HEK293 (cell line): ENCODE results near the gene TEF.

Experiments
- FEZF1 ChIP-seq: fragments of 450-650 bp; formaldehyde crosslinking; IDR thresholded peaks from 2 replicates; pipeline ENCODE4 v1.5.1; 2016; ENCODE audit warnings: missing biosample characterization, missing genetic modification characterization
- HOXC10 ChIP-seq: sonication (generic); formaldehyde crosslinking; IDR thresholded peaks from 2 replicates; pipeline ENCODE4 v1.8.1; 2023; ENCODE audit warnings: mild to moderate bottlenecking, missing genetic modification reagents
- KLF9 ChIP-seq: fragments of 450-650 bp; formaldehyde crosslinking; IDR thresholded peaks from 2 replicates; pipeline ENCODE4 v1.5.1; 2016; ENCODE audit warnings: missing biosample characterization, missing genetic modification characterization, low read depth
- PRDM1 ChIP-seq: fragments of 450-650 bp; formaldehyde crosslinking; IDR thresholded peaks from 2 replicates; pipeline ENCODE4; 2016; ENCODE audit warnings: missing biosample characterization, missing genetic modification characterization
- RBAK ChIP-seq: fragments of 450-650 bp; formaldehyde crosslinking; IDR thresholded peaks from 2 replicates; pipeline ENCODE4 v1.5.1; 2016; ENCODE audit warnings: missing biosample characterization, missing genetic modification characterization
- TSHZ1 ChIP-seq: fragments of 450-650 bp; formaldehyde crosslinking; IDR thresholded peaks from 2 replicates; pipeline ENCODE4 v1.5.1; 2016; ENCODE audit warnings: missing biosample characterization, missing genetic modification characterization, borderline replicate concordance
- ZBTB11 ChIP-seq: fragments of 450-650 bp; formaldehyde crosslinking; conservative IDR thresholded peaks from 2 replicates; pipeline ENCODE4 v1.5.1; 2016; ENCODE audit warnings: low read depth, missing biosample characterization, missing genetic modification characterization
- ZBTB20 ChIP-seq: fragments of 450-650 bp; formaldehyde crosslinking; IDR thresholded peaks from 2 replicates; pipeline ENCODE4 v1.5.1; 2016; ENCODE audit warnings: missing biosample characterization, missing genetic modification characterization
- ZBTB21 ChIP-seq: fragments of 450-650 bp; formaldehyde crosslinking; IDR thresholded peaks from 2 replicates; pipeline ENCODE4 v1.5.1; 2017; ENCODE audit warnings: missing biosample characterization, missing genetic modification characterization
- ZEB2 ChIP-seq: fragments of 450-650 bp; formaldehyde crosslinking; IDR thresholded peaks from 2 replicates; pipeline ENCODE4 v1.5.1; 2016; ENCODE audit warnings: missing biosample characterization, missing genetic modification characterization
- ZFP69B ChIP-seq: fragments of 450-650 bp; formaldehyde crosslinking; IDR thresholded peaks from 2 replicates; pipeline ENCODE4 v1.5.1; 2016; ENCODE audit warnings: missing biosample characterization, missing genetic modification characterization
- ZNF10 ChIP-seq: fragments of 450-650 bp; formaldehyde crosslinking; IDR thresholded peaks from 2 replicates; pipeline ENCODE4 v1.5.1; 2017; ENCODE audit warnings: missing biosample characterization, missing genetic modification characterization
- ZNF155 ChIP-seq: fragments of 450-650 bp; formaldehyde crosslinking; IDR thresholded peaks from 2 replicates; pipeline ENCODE4 v1.5.1; 2016; ENCODE audit warnings: missing biosample characterization, missing genetic modification characterization
- ZNF302 ChIP-seq: fragments of 450-650 bp; formaldehyde crosslinking; IDR thresholded peaks from 2 replicates; pipeline ENCODE4 v1.5.1; 2016; ENCODE audit warnings: missing biosample characterization, missing genetic modification characterization, low read depth
- ZNF341 ChIP-seq: fragments of 450-650 bp; formaldehyde crosslinking; IDR thresholded peaks from 2 replicates; pipeline ENCODE4; 2016; ENCODE audit warnings: low read depth, missing biosample characterization, missing genetic modification characterization
- ZNF394 ChIP-seq: fragments of 450-650 bp; formaldehyde crosslinking; IDR thresholded peaks from 2 replicates; pipeline ENCODE4 v1.5.1; 2016; ENCODE audit warnings: missing biosample characterization, missing genetic modification characterization, mild to moderate bottlenecking, moderate library complexity, borderline replicate concordance
- ZNF518A ChIP-seq: fragments of 450-650 bp; formaldehyde crosslinking; conservative IDR thresholded peaks from 2 replicates; pipeline ENCODE4 v1.5.1; 2016; ENCODE audit warnings: low read depth, missing biosample characterization, missing genetic modification characterization
- ZNF521 ChIP-seq: fragments of 450-650 bp; formaldehyde crosslinking; IDR thresholded peaks from 2 replicates; pipeline ENCODE4 v1.5.1; 2017; ENCODE audit warnings: missing biosample characterization, mild to moderate bottlenecking, missing genetic modification characterization
- ZNF664 ChIP-seq: fragments of 450-650 bp; formaldehyde crosslinking; IDR thresholded peaks from 2 replicates; pipeline ENCODE4 v1.5.1; 2016; ENCODE audit warnings: missing biosample characterization, missing genetic modification characterization
- ZNF670 ChIP-seq: fragments of 450-650 bp; formaldehyde crosslinking; IDR thresholded peaks from 2 replicates; pipeline ENCODE4 v1.5.1; 2016; ENCODE audit warnings: missing biosample characterization, missing genetic modification characterization, low read depth
- ZNF777 ChIP-seq: fragments of 450-650 bp; formaldehyde crosslinking; IDR thresholded peaks from 2 replicates; pipeline ENCODE4 v1.5.1; 2017; ENCODE audit warnings: missing biosample characterization, missing genetic modification characterization, borderline replicate concordance
- ZNF843 ChIP-seq: fragments of 450-650 bp; formaldehyde crosslinking; IDR thresholded peaks from 2 replicates; pipeline ENCODE4 v1.5.1; 2016; ENCODE audit warnings: missing biosample characterization, missing genetic modification characterization
- ZSCAN23 ChIP-seq: fragments of 450-650 bp; formaldehyde crosslinking; IDR thresholded peaks from 2 replicates; pipeline ENCODE4 v1.5.1; 2016; ENCODE audit warnings: missing biosample characterization, missing genetic modification characterization
- ZSCAN4 ChIP-seq: fragments of 450-650 bp; formaldehyde crosslinking; IDR thresholded peaks from 2 replicates; pipeline ENCODE4 v1.5.1; 2017; ENCODE audit warnings: missing biosample characterization, missing genetic modification characterization

Gene TEF

GRCh38 chr22:41445129-41446056 is 63.7 kb downstream of the TEF start (continued):
- TF ChIP-seq ZSCAN4 (no peak), ZFP69B (no peak), ZNF10 (no peak), PRDM1 (tag by site-specific recombination) (no peak), ZNF155 (tag by site-specific recombination) (no peak), ZBTB21 (tag by site-specific recombination) (no peak), ZNF843 (no peak; the same call in 1 of the 2 replicates), RBAK (tag by site-specific recombination) (no peak), KLF9 (tag by site-specific recombination) (0 out of 2 replicates have a peak, but pooled peaks have one; percentile 14), ZBTB11 (tag by site-specific recombination) (peak; percentile 28; the same call in 1 of the 2 replicates), ZNF394 (peak; percentile 30; the same call in 1 of the 2 replicates), ZNF518A (no peak), ZBTB20 (tag by site-specific recombination) (no peak), ZEB2 (0 out of 2 replicates have a peak, but pooled peaks have one; percentile 49), ZNF777 (no peak), ZNF664 (tag by site-specific recombination) (no peak), ZNF670 (tag by site-specific recombination) (no peak), ZNF341 (tag by site-specific recombination) (peak; percentile 84), ZSCAN23 (tag by site-specific recombination) (no peak), TSHZ1 (tag by site-specific recombination) (no peak), HOXC10 (no peak), ZNF521 (tag by site-specific recombination) (no peak), FEZF1 (tag by site-specific recombination) (no peak), ZNF302 (tag by site-specific recombination) (no peak)
